Gastroesophageal sphincter (tissue), 4 donors: ENCODE measurements around the gene ABCC1. TPM values are rescaled to one million over a fixed set of nuclear protein-coding genes. Genes with fewer than 3 reads are reported as not detected.

ENCODE experiments used
- ATAC-seq: fragments of 150-250 bp; one replicate; pipeline ENCODE4 v1.9.1; 2016; ENCODE audit warnings: mild to moderate bottlenecking, moderate library complexity
- H3K27ac ChIP-seq, 4 donors: fragments of 200-600 bp; sonication (generic) in 3 of 4; 1 replicate in 3 of 4; 2 replicates in 1 of 4; pipeline ENCODE4 v1.5.1; 2016 to 2019
- H3K27me3 ChIP-seq: fragments of 200-600 bp; sonication (generic); one replicate; pipeline ENCODE4 v1.5.1; 2019
- H3K36me3 ChIP-seq, 2 donors: fragments of 200-600 bp; sonication (generic); one replicate each; pipeline ENCODE4 v1.5.1; 2019; ENCODE audit warnings: control low read depth in 1 of 2
- H3K4me1 ChIP-seq, 3 donors: fragments of 200-600 bp; sonication (generic); 1 replicate in 2 of 3; 2 replicates in 1 of 3; pipeline ENCODE4 v1.5.1; 2016 to 2019; ENCODE audit warnings: control low read depth in 2 of 3
- H3K4me3 ChIP-seq, 2 donors: fragments of 200-600 bp; sonication (generic); one replicate each; pipeline ENCODE4 v1.5.1; 2019; ENCODE audit warnings: mild to moderate bottlenecking in 1 of 2, moderate library complexity in 1 of 2
- H3K9me3 ChIP-seq, 3 donors: fragments of 200-600 bp; sonication (generic); one replicate each; pipeline ENCODE4 v1.5.1; 2017 to 2019; ENCODE audit warnings: control low read depth in 2 of 3
- CTCF ChIP-seq, 4 experiments: fragments of 200-600 bp in 2 of 4; fragments of 450-650 bp in 2 of 4; sonication (generic) in 1 of 4; IDR thresholded peaks; one replicate each; pipeline ENCODE4 v1.5.1; 2017 to 2019; ENCODE audit warnings: antibody characterized with exemption in 4 of 4, mild to moderate bottlenecking in 2 of 4, moderate library complexity in 2 of 4
- EP300 ChIP-seq: sonication (generic); formaldehyde crosslinking; IDR thresholded peaks from one replicate; pipeline ENCODE4 v1.6.1; 2017; ENCODE audit warnings: antibody characterized with exemption, mild to moderate bottlenecking
- POLR2A ChIP-seq, 2 donors: fragments of 450-650 bp; IDR thresholded peaks; one replicate each; pipeline ENCODE4 v1.6.1; 2017; ENCODE audit warnings: antibody characterized with exemption in 2 of 2, mild to moderate bottlenecking in 2 of 2, moderate library complexity in 1 of 2
- POLR2AphosphoS5 ChIP-seq: sonication (generic); formaldehyde crosslinking; IDR thresholded peaks from one replicate; pipeline ENCODE4 v1.6.1; 2017; ENCODE audit warnings: antibody characterized with exemption
- WGBS, 2 donors: methylation state at CpG; one replicate each; pipeline ENCODE4 v1.1.5; 2018; ENCODE audit warnings: low coverage in 1 of 2; 5-methylcytosine and 5-hydroxymethylcytosine counted together
- total RNA-seq, 4 donors: library from RNA; depleted of rRNA; stranded (reverse); fragments of >200 nt; gene quantifications; one replicate each; pipeline ENCODE4 v1.1.0, GENCODE V29; 2016

Gene ABCC1
- total RNA-seq, 4 donors from 2014 or later, result 50.8 to 122 (median 63.1) TPM

GRCh38 chr16:16124438-16124837 lies 175.0 kb downstream of the ABCC1 start:
- Histone ChIP-seq H3K9me3 (peaks cover 0 to 11% (median 0%) of the 10 kb centered on the region in 3 donors), H3K27me3 (no peaks in the 10 kb centered on the region), H3K4me1 (peaks cover 0 to 42% (median 7%) of the 10 kb centered on the region in 3 donors), H3K36me3 (peaks cover 0 to 68% of the 10 kb centered on the region in 2 donors), H3K27ac (peak overlapping the region; percentile 41 to 82 (median 80)), H3K4me3 (no peak overlapping the region)
- 47 to 70% methylated on average over 3 to 7 of the region's 10 CpGs for WGBS, 2 donors
- TF ChIP-seq EP300, result no peak
- no peak for TF ChIP-seq CTCF (IDR thresholded peaks at IDR 0.05)
- peak; percentile 81 for TF ChIP-seq POLR2AphosphoS5
- no peak for TF ChIP-seq POLR2A (IDR thresholded peaks at IDR 0.05)
- ATAC-seq, result peak; percentile 52

GRCh38 chr16:16124974-16125373 lies 175.6 kb downstream of the ABCC1 start:
- Histone ChIP-seq H3K27ac (peak overlapping the region; percentile 25 to 82 (median 80)), H3K4me3 (no peak overlapping the region)

GRCh38 chr16:16126896-16127295 lies 177.5 kb downstream of the ABCC1 start:
- TF ChIP-seq POLR2A (IDR thresholded peaks at IDR 0.05) (no peak), CTCF (IDR thresholded peaks at IDR 0.05) (no peak), POLR2AphosphoS5 (no peak), EP300 (no peak)
- Histone ChIP-seq H3K4me3 (no peak overlapping the region), H3K36me3 (peaks cover 0 to 81% of the 10 kb centered on the region in 2 donors), H3K27ac (peak overlapping the region; percentile 72 to 82 (median 80)), H3K27me3 (no peaks in the 10 kb centered on the region), H3K4me1 (peaks cover 0 to 25% (median 0%) of the 10 kb centered on the region in 3 donors), H3K9me3 (peaks cover 0 to 11% (median 0%) of the 10 kb centered on the region in 3 donors)
- WGBS, 2 donors, result 24 to 83% methylated on average over 4 to 8 of the region's 10 CpGs
- no peak for ATAC-seq

More at GRCh38 chr16:16124974-16125373, 175.6 kb downstream of the ABCC1 start:
- ATAC-seq, result no peak
- WGBS, 2 donors, result 87 to 100% methylated on average over 3 of the region's 3 CpGs
- Histone ChIP-seq H3K9me3 (peaks cover 0 to 11% (median 0%) of the 10 kb centered on the region in 3 donors), H3K36me3 (peaks cover 0 to 73% of the 10 kb centered on the region in 2 donors), H3K4me1 (peaks cover 0 to 36% (median 1%) of the 10 kb centered on the region in 3 donors), H3K27me3 (no peaks in the 10 kb centered on the region)
- TF ChIP-seq POLR2AphosphoS5, result no peak
- TF ChIP-seq POLR2A (IDR thresholded peaks at IDR 0.05), result no peak
- no peak for TF ChIP-seq CTCF (IDR thresholded peaks at IDR 0.05)
- no peak for TF ChIP-seq EP300

- Histone ChIP-seq H3K27me3 (no peaks in the 10 kb centered on the region), H3K27ac (peak overlapping the region; percentile 72 to 82 (median 80)), H3K9me3 (peaks cover 0 to 11% (median 0%) of the 10 kb centered on the region in 3 donors), H3K36me3 (peaks cover 0 to 81% of the 10 kb centered on the region in 2 donors), H3K4me1 (peaks cover 0 to 25% (median 0%) of the 10 kb centered on the region in 3 donors), H3K4me3 (no peak overlapping the region)
- ATAC-seq, result peak; percentile 77
- TF ChIP-seq POLR2AphosphoS5 (peak; percentile 50), CTCF (IDR thresholded peaks at IDR 0.05) (peak; percentile 89 to 95 (median 94)), EP300 (no peak), POLR2A (IDR thresholded peaks at IDR 0.05) (peak in 1 of 2 donors; percentile 13)
- 14 to 29% methylated on average over 6 to 10 of the region's 11 CpGs for WGBS, 2 donors
Measured at GRCh38 chr16:16127469-16128116, 178.2 kb downstream of the ABCC1 start.
